Measurements from ENCODE around the gene GARRE1. TPM values are rescaled to one million over a fixed set of nuclear protein-coding genes. Genes with fewer than 3 reads are reported as not detected.
"Not testable (repeated sequence)": the region's sequence is repeated elsewhere in the genome, so short reads cannot be mapped to it uniquely, and the experiment has no call there.

The GARRE1 gene
- total and polyA plus RNA-seq, 2 experiments from 2014 or later: 16.0 to 20.0 TPM

- H3K4me3 ChIP-seq; H3K4me1 ChIP-seq (ENCODE audit: insufficient read depth); H3K36me3 ChIP-seq (ENCODE audit: insufficient read depth); ATAC-seq; DNase-seq (ENCODE audit: low spot score); H3K27me3 ChIP-seq (ENCODE audit: insufficient read depth); H4K20me1 ChIP-seq (replicated peaks; ENCODE audit: insufficient read depth); H3K9me3 Mint-ChIP-seq; H2AFZ ChIP-seq; H3K36me3 Mint-ChIP-seq (ENCODE audit: low read depth); H3K9me2 ChIP-seq (ENCODE audit: insufficient read depth); H3K27ac Mint-ChIP-seq; H3K4me1 Mint-ChIP-seq; H3F3A ChIP-seq (replicated peaks; ENCODE audit: low read depth): not testable (repeated sequence)
- H3K27me3 Mint-ChIP-seq (ENCODE audit: insufficient read depth, low read depth, poor library complexity): peaks cover 15% of the 10 kb centered on the region
- Histone ChIP-seq H3K79me2 (replicated peaks; ENCODE audit: insufficient read depth) (peaks cover 28% of the 10 kb centered on the region), H3K4me2 (peak overlapping the region; percentile 80; the same call in 1 of the 2 replicates), H3K27ac (ENCODE audit: low read depth) (peak overlapping the region; percentile 90; the same call in 1 of the 2 replicates)
- H3K4me3 Mint-ChIP-seq: peak overlapping the region; percentile 95
These were observed 1.2 kb upstream of the GARRE1 start for GRCh38 chr19:34253167-34253566.

DNA sequence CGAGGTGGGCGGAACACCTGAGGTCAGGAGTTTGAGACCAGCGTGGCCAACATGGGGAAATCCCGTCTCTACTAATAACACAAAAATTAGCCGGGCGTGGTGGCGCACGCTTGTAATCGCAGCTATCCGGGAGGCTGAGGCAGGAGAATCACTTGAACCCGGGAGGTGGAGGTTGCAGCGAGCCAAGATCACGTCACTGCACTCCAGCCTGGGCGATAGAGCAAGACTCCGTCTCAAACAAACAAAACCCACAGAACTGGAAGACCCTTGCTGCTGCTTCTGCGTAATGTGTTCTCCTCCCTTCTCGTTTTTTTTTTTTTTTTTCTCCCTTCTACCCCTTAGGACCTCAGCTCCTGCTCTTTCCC is 691 bp upstream of the GARRE1 start:
- Mint-ChIP-seq H3K4me3 (peak overlapping the region; percentile 95), H3K27ac (peak overlapping the region; percentile 97), H3K27me3 (ENCODE audit: insufficient read depth, low read depth, poor library complexity) (peaks cover 15% of the 10 kb centered on the region)
- H3K9me2 ChIP-seq (ENCODE audit: insufficient read depth); H3F3A ChIP-seq (replicated peaks; ENCODE audit: low read depth); DNase-seq (ENCODE audit: low spot score); H3K36me3 ChIP-seq (ENCODE audit: insufficient read depth); H3K27me3 ChIP-seq (ENCODE audit: insufficient read depth); H3K9me3 Mint-ChIP-seq; H3K36me3 Mint-ChIP-seq (ENCODE audit: low read depth); H4K20me1 ChIP-seq (replicated peaks; ENCODE audit: insufficient read depth); H3K4me1 Mint-ChIP-seq; H3K4me1 ChIP-seq (ENCODE audit: insufficient read depth); ATAC-seq: not testable (repeated sequence)
- Histone ChIP-seq H3K4me2 (peak overlapping the region; percentile 80), H3K79me2 (replicated peaks; ENCODE audit: insufficient read depth) (peaks cover 29% of the 10 kb centered on the region), H3K27ac (ENCODE audit: low read depth) (peak overlapping the region; percentile 90), H2AFZ (peak overlapping the region; percentile 99), H3K4me3 (peak overlapping the region; percentile 97)

- Histone ChIP-seq H3F3A (replicated peaks; ENCODE audit: low read depth) (0 out of 2 replicates have a peak, but pooled peaks cover 3% of the 10 kb centered on the region), H3K9me2 (ENCODE audit: insufficient read depth) (no peaks in the 10 kb centered on the region), H3K79me2 (replicated peaks; ENCODE audit: insufficient read depth) (peaks cover 41% of the 10 kb centered on the region), H4K20me1 (replicated peaks; ENCODE audit: insufficient read depth) (peaks cover 20% of the 10 kb centered on the region; the same call in 1 of the 2 replicates), H3K36me3 (ENCODE audit: insufficient read depth) (no peaks in the 10 kb centered on the region), H3K4me2 (peak overlapping the region; percentile 73), H3K27ac (ENCODE audit: low read depth) (peak overlapping the region; percentile 14; the same call in 1 of the 2 replicates), H3K4me1 (ENCODE audit: insufficient read depth) (no peaks in the 10 kb centered on the region), H3K4me3 (peak overlapping the region; percentile 79), H3K27me3 (ENCODE audit: insufficient read depth) (no peaks in the 10 kb centered on the region), H2AFZ (no peak overlapping the region)
- H3K36me3 Mint-ChIP-seq (ENCODE audit: low read depth): no peaks in the 10 kb centered on the region; the same call in 2 of the 3 replicates
- no peak overlapping the region for H3K27ac Mint-ChIP-seq
- peak overlapping the region; percentile 82 for H3K4me3 Mint-ChIP-seq
- peaks cover 10% of the 10 kb centered on the region for H3K4me1 Mint-ChIP-seq
- peak; percentile 72 for DNase-seq (ENCODE audit: low spot score)
- ATAC-seq: peak; percentile 56
- H3K27me3 Mint-ChIP-seq (ENCODE audit: insufficient read depth, low read depth, poor library complexity): peaks cover 13% of the 10 kb centered on the region
- peaks cover 3% of the 10 kb centered on the region; the same call in 2 of the 3 replicates for H3K9me3 Mint-ChIP-seq
- TF ChIP-seq CREB1 (CRISPR knock-in tag; IDR thresholded peaks at IDR 0.05; ENCODE audit: low read depth) (no peak), STAT1 (IDR thresholded peaks at IDR 0.05; ENCODE audit: unreplicated experiment) (no peak), EZH2phosphoT487 (IDR thresholded peaks at IDR 0.05; ENCODE audit: unreplicated experiment) (no peak), ZNF114 (CRISPR knock-in tag; IDR thresholded peaks at IDR 0.05) (no peak), NANOG (IDR thresholded peaks at IDR 0.05; ENCODE audit: borderline replicate concordance) (no peak), ZNF331 (CRISPR knock-in tag; IDR thresholded peaks at IDR 0.05; ENCODE audit: low read depth) (no peak), JUNB (IDR thresholded peaks at IDR 0.05; ENCODE audit: unreplicated experiment) (no peak)
- TF ChIP-seq, protein P1, sequence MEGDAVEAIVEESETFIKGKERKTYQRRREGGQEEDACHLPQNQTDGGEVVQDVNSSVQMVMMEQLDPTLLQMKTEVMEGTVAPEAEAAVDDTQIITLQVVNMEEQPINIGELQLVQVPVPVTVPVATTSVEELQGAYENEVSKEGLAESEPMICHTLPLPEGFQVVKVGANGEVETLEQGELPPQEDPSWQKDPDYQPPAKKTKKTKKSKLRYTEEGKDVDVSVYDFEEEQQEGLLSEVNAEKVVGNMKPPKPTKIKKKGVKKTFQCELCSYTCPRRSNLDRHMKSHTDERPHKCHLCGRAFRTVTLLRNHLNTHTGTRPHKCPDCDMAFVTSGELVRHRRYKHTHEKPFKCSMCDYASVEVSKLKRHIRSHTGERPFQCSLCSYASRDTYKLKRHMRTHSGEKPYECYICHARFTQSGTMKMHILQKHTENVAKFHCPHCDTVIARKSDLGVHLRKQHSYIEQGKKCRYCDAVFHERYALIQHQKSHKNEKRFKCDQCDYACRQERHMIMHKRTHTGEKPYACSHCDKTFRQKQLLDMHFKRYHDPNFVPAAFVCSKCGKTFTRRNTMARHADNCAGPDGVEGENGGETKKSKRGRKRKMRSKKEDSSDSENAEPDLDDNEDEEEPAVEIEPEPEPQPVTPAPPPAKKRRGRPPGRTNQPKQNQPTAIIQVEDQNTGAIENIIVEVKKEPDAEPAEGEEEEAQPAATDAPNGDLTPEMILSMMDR (conservative IDR thresholded peaks at IDR 0.05; ENCODE audit: low read depth in 2 of 2): no peak
- TF ChIP-seq, protein P2, sequence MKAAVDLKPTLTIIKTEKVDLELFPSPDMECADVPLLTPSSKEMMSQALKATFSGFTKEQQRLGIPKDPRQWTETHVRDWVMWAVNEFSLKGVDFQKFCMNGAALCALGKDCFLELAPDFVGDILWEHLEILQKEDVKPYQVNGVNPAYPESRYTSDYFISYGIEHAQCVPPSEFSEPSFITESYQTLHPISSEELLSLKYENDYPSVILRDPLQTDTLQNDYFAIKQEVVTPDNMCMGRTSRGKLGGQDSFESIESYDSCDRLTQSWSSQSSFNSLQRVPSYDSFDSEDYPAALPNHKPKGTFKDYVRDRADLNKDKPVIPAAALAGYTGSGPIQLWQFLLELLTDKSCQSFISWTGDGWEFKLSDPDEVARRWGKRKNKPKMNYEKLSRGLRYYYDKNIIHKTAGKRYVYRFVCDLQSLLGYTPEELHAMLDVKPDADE (IDR thresholded peaks at IDR 0.05): no peak
These were observed 511 bp downstream of the GARRE1 start for GRCh38 chr19:34254698-34255432.

Measured in GM23338 (cell line).